ENCODE data around the gene PPIL4. TPM values are rescaled to one million over a fixed set of nuclear protein-coding genes. Genes with fewer than 3 reads are reported as not detected.

PPIL4 gene
- total RNA-seq (2022; extraction: Qiagen RNA extraction) = 10.7 to 18.6 TPM (median 13.3 TPM) in 5 replicates

DNA sequence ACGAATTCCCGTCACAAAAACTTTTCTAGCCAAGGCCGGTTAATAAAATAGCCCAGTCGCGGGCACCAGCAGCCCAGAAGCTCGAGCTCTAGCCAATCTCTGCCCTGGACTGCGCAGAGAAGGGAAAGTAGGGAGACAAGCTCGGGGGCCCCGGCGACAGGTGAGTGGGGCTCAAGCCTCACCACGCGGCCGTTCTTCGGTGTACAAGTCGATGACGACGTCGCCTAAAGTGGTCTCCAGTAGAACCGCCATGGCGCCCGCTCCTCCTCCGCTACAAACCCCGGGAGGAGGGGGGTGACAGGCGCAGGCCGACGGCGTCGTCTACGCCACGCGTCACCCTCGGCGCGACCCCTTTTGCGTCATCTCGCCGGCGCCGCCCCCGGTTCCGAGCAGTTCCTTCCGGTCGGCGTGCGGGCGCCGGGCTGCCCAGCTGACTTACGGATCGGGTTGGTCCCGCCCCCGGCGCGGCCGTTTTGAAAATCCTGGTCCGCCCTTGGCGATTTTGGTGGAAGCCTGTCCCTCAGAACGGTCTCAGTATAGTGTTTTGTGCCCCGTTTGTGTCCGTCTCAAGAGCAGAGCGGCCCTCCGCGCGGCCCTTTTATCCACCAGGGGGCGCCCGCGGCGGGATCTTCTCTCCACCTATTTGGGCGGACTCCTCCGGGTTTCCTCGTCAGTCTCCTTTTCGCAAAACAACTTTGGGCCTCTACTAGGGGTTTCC, at the start of gene PPIL4:
Gene PPIL4 (minus strand): TSS at position 290 of the 718 bp plus-strand sequence. CDS start 38 bp downstream, at position 252.

GRCh38 chr6:149565527-149566409, 19.9 kb upstream of the PPIL4 start, which contains the start of gene GINM1:
Gene GINM1 (plus strand): TSS chr6:149566375. CDS start chr6:149566415, 40 bp downstream.

GRCh38 chr6:149484733-149485700, 60.8 kb downstream of the PPIL4 start, which contains the start of gene ZC3H12D:
Gene ZC3H12D (minus strand): TSS chr6:149485014. CDS start chr6:149474543, 10,471 bp downstream.

Other genes starting within 250 kb of the PPIL4 start
- 22.8 to 31.3 TPM (median 26.2 TPM) in 5 replicates for gene TAB2, start 228.3 kb downstream of the PPIL4 start, total RNA-seq (2022; extraction: Qiagen RNA extraction)
- gene SUMO4, start 145.8 kb downstream of the PPIL4 start, total RNA-seq (2022; extraction: Qiagen RNA extraction) = not detected in 5 replicates
- 0.02 to 0.12 TPM (median 0.06 TPM) in 4 of 5 replicates, not detected in the other for gene ZC3H12D, start 61.0 kb downstream of the PPIL4 start, total RNA-seq (2022; extraction: Qiagen RNA extraction)
- 24.2 to 31.0 TPM (median 26.6 TPM) in 5 replicates for gene GINM1, start 20.3 kb upstream of the PPIL4 start, total RNA-seq (2022; extraction: Qiagen RNA extraction)
- gene KATNA1, start 102.7 kb upstream of the PPIL4 start, total RNA-seq (2022; extraction: Qiagen RNA extraction) = 9.8 to 12.5 TPM (median 11.6 TPM) in 5 replicates
- 5.8 to 9.1 TPM (median 7.6 TPM) in 5 replicates for gene LATS1, start 172.1 kb upstream of the PPIL4 start, total RNA-seq (2022; extraction: Qiagen RNA extraction)
- 12.3 to 15.6 TPM (median 14.4 TPM) in 5 replicates for gene NUP43, start 200.5 kb upstream of the PPIL4 start, total RNA-seq (2022; extraction: Qiagen RNA extraction)
- 85.4 to 103 TPM (median 86.9 TPM) in 5 replicates for gene PCMT1, start 203.7 kb upstream of the PPIL4 start, total RNA-seq (2022; extraction: Qiagen RNA extraction)